Measurements from ENCODE around the gene DUS2. TPM values are rescaled to one million over a fixed set of nuclear protein-coding genes. Genes with fewer than 3 reads are reported as not detected.
A peak's percentile ranks its signal among the peaks of the same experiment; 100 is the strongest.

DUS2 gene
- total RNA-seq, 2 experiments from 2014 or later, result 34.2 to 35.1 TPM

DNA sequence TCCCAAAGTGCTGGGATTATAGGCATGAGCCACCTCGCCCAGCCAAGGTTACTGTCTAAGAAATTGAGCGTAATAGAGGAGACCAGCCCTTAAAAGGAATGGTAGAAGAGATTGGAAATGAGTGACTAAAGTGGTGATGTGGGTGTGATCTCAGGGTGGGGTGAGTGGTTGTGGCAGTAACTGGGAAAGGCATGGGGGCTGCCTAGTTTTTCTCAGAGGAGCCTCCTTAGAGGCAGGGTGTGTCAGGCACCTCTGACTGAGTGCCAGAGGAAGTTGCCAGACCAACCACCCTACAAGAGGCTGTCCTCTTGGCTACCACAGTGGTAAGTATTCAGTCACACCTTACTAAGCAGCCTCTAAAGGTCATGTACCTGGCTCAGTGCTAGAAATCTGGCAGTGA, 8.9 kb downstream of the DUS2 start:
- intact Hi-C loops (cut with micrococcal nuclease), result no loop called here
- DNase-seq, result peak; percentile 12
- peak; percentile 82 for ATAC-seq
- Mint-ChIP-seq H3K27ac (no peak overlapping the region), H3K36me3 (ENCODE audit: low read depth) (peaks cover 23% of the 10 kb centered on the region), H3K9me3 (no peaks in the 10 kb centered on the region), H3K4me3 (no peak overlapping the region), H3K27me3 (no peaks in the 10 kb centered on the region), H3K4me1 (ENCODE audit: low read depth) (peaks cover 12% of the 10 kb centered on the region)
- ChIA-PET POLR2A (interaction anchor here (1.0 kb wide), 1 partner anchor 19 kb away, joined by 3 read pairs; no protein-coding TSS in a partner anchor), CTCF (interaction anchor here (2.1 kb wide), 1 partner anchor 9 kb away, joined by 6 read pairs; no protein-coding TSS in a partner anchor)
- TF ChIP-seq, protein P1, sequence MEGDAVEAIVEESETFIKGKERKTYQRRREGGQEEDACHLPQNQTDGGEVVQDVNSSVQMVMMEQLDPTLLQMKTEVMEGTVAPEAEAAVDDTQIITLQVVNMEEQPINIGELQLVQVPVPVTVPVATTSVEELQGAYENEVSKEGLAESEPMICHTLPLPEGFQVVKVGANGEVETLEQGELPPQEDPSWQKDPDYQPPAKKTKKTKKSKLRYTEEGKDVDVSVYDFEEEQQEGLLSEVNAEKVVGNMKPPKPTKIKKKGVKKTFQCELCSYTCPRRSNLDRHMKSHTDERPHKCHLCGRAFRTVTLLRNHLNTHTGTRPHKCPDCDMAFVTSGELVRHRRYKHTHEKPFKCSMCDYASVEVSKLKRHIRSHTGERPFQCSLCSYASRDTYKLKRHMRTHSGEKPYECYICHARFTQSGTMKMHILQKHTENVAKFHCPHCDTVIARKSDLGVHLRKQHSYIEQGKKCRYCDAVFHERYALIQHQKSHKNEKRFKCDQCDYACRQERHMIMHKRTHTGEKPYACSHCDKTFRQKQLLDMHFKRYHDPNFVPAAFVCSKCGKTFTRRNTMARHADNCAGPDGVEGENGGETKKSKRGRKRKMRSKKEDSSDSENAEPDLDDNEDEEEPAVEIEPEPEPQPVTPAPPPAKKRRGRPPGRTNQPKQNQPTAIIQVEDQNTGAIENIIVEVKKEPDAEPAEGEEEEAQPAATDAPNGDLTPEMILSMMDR (IDR thresholded peaks at IDR 0.05), result no peak

DNA sequence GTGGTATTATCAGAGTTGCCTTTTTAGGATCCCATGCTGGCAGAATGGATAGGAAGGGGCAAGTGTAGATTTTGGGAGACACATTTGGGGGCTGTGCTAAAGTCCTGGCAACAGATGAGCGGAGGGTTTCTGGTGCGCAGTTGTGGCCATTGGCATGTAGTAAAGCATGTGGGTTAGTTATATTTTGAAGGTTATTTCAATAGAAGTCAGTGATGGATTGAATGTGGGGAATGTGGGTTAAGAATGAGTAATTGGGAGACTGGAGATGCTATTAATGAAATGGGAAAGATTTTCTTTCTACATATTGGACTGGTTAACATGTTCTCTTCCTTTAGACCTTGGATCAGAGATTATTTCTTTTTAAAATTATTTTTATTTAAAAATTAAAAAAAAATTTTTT, 10.0 kb downstream of the DUS2 start:
- TF ChIP-seq, protein P1 (IDR thresholded peaks at IDR 0.05), result no peak
- Mint-ChIP-seq H3K27ac (no peak overlapping the region), H3K4me3 (no peak overlapping the region), H3K36me3 (ENCODE audit: low read depth) (peaks cover 20% of the 10 kb centered on the region), H3K27me3 (no peaks in the 10 kb centered on the region), H3K4me1 (ENCODE audit: low read depth) (peaks cover 12% of the 10 kb centered on the region), H3K9me3 (no peaks in the 10 kb centered on the region)
- ATAC-seq (no peak), DNase-seq (no peak)
- intact Hi-C loops (cut with micrococcal nuclease), result no loop called here
- POLR2A ChIA-PET, result no interaction called here
- CTCF ChIA-PET, result interaction anchor here (2.1 kb wide), 1 partner anchor 8 kb away, joined by 6 read pairs; no protein-coding TSS in a partner anchor

- ChIA-PET POLR2A (interaction anchor here (1.2 to 1.3 kb wide), 2 partner anchors 12 to 13 kb away, joined by 3 to 4 read pairs; partner anchors contain the start of genes DDX28 and DUS2), CTCF (no interaction called here)
- ATAC-seq (no peak), DNase-seq (no peak)
- Mint-ChIP-seq H3K27ac (no peak overlapping the region), H3K9me3 (no peaks in the 10 kb centered on the region), H3K36me3 (ENCODE audit: low read depth) (peaks cover 26% of the 10 kb centered on the region), H3K4me1 (ENCODE audit: low read depth) (peaks cover 17% of the 10 kb centered on the region), H3K27me3 (no peaks in the 10 kb centered on the region), H3K4me3 (no peak overlapping the region)
- TF ChIP-seq, protein P1 (IDR thresholded peaks at IDR 0.05), result no peak
- intact Hi-C loops (cut with micrococcal nuclease), result no loop called here
Observed at GRCh38 chr16:68035227-68035626, 12.1 kb downstream of the DUS2 start.

GRCh38 chr16:68037841-68038597, 14.9 kb downstream of the DUS2 start:
- Mint-ChIP-seq H3K4me1 (ENCODE audit: low read depth) (peaks cover 13% of the 10 kb centered on the region), H3K4me3 (no peak overlapping the region), H3K9me3 (no peaks in the 10 kb centered on the region), H3K36me3 (ENCODE audit: low read depth) (peaks cover 31% of the 10 kb centered on the region), H3K27ac (no peak overlapping the region), H3K27me3 (no peaks in the 10 kb centered on the region)
- DNase-seq (no peak), ATAC-seq (no peak)
- POLR2A ChIA-PET, result no interaction called here
- intact Hi-C loops (cut with micrococcal nuclease), result no loop called here
- CTCF ChIA-PET, result interaction anchor here (1.6 kb wide), 1 partner anchor 57 kb away, joined by 3 read pairs; no protein-coding TSS in a partner anchor
- TF ChIP-seq, protein P1 (IDR thresholded peaks at IDR 0.05), result no peak

Data from activated CD8-positive, alpha-beta T cell treated with anti-CD3 and anti-CD28 coated beads for 36 hours (primary cell).